ENCODE data around the gene ATRAID.

Gene ATRAID

GRCh38 chr2:27219091-27219490 lies 7.2 kb downstream of the ATRAID start:
- DNase-seq (ENCODE audit: low read depth in 2 of 2) = no peak

DNA sequence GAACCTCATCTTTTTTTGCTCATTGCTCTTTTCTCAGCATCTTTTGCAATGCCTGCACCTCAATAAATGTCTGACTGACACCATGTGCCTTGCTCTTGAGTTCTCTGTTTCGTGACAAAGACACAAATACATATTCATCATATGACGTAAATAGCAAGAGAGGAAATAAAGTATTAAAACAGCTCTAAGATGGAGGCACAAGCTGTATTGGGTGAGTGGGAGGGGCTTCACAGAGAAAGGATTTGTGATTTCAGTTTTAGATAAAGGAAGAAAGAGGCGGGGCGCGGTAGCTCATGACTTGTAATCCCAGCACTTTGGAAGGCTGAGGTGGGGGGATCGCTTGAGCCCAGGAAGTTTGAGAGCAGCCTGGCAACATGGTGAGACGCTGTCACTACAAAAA lies 8.2 kb downstream of the ATRAID start:
- no peak for DNase-seq (ENCODE audit: low read depth in 2 of 2)

DNA sequence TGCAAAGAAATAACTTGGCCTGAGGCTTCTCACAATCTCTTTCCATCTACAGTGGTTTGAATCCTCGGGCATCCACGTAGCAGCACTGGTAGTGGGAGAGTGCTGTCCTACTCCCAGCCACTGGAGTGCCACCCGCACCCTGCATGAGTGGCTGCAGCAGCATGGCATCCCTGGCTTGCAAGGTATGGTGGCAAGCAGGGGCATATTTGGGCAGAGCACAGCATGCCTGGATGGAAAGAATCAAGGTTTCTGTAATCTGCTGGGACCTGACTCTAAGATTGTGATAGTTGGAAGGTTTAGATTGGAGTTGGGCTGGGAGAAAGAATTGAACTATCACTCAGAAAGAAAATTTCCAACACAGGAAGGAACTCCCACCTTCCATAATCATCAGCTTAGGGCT lies 9.3 kb downstream of the ATRAID start:
- no peak for DNase-seq (ENCODE audit: low read depth in 2 of 2)

- DNase-seq (ENCODE audit: low read depth in 2 of 2) = no peak
These were observed 10.6 kb downstream of the ATRAID start for GRCh38 chr2:27222407-27222806.

DNA sequence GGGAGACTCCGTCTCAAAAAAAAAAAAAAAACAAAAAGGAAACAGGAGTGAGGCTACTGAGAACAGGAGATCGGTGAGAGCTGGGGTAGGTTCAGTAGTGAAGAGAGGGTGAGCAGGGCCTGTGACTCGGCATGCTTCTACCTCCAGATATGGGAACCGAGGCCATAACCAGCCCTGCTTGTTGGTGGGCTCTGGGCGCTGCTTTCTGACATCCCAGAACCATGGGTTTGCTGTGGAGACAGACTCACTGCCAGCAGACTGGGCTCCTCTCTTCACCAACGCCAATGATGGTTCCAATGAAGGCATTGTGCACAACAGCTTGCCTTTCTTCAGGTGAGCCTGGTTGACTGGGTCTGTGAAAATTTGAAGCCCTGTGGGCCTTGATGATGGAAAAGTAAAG lies 11.6 kb downstream of the ATRAID start:
- no peak for DNase-seq (ENCODE audit: low read depth in 2 of 2)

DNA sequence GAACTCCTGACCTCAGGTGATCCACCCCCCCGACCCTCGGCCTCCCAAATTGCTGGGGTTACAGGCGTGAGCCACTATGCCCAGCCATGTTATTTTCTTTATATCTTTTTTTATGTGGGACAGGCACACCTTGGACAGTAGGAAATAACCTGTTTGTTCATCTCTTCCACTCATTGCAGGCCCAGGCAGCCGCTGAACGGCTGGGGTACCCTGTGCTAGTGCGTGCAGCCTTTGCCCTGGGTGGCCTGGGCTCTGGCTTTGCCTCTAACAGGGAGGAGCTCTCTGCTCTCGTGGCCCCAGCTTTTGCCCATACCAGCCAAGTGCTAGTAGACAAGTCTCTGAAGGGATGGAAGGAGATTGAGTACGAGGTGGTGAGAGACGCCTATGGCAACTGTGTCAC lies 13.7 kb downstream of the ATRAID start:
- DNase-seq (ENCODE audit: low read depth in 2 of 2) = no peak

DNA sequence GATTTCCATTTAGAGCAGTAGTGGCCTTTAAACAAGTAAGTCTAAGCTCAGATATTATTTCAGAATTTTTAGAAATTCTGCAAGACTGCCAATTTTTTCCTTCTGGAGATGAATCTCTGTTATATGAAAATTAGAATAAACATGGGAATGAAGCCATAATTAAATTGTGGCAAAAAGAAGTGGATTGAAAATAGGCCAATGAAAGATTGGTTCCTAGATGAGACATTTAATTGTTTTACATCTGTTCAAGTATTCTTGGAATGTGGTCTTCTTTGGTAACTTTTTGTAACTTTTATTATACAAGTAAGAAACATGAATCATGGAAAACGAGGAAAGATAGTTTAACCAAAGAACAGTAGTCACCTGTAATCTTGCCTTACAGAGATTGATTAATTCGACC lies 15.7 kb downstream of the ATRAID start:
- no peak for DNase-seq (ENCODE audit: low read depth in 2 of 2)

DNA sequence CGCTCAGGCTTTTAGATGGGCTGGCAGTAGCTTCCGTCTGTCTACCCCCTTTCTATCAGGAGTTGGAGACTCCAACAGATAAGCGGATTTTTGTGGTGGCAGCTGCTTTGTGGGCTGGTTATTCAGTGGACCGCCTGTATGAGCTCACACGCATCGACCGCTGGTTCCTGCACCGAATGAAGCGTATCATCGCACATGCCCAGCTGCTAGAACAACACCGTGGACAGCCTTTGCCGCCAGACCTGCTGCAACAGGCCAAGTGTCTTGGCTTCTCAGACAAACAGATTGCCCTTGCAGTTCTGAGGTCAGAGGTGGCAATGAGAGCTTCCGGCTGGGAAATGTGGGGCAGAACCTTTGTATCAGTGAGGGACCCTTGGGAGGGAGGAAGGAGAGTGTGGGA lies 20.1 kb downstream of the ATRAID start:
- DNase-seq (ENCODE audit: low read depth in 2 of 2) = no peak

- DNase-seq (ENCODE audit: low read depth in 2 of 2) = no peak
These were observed 21.5 kb downstream of the ATRAID start for GRCh38 chr2:27233341-27233740.

GRCh38 chr2:27236136-27236535 lies 24.3 kb downstream of the ATRAID start:
- DNase-seq (ENCODE audit: low read depth in 2 of 2) = no peak

DNA sequence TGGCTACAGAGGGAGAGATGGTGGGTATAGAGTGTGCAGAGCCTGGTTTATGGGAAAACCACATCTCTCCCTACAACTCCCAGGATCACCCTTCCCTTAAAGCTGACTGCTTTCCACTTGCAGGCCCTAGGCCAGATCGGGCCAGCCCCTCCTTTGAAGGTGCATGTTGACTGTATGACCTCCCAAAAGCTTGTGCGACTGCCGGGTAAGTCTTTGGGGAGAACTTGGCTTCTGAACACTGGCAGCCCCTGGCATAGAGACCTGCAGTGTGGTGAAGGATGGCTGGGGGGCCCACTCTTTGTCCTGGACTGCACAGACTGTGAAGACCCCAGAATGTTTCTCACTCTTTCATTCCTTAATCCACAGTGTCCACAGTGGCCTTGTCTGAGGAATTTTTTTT lies 24.8 kb downstream of the ATRAID start:
- DNase-seq (ENCODE audit: low read depth in 2 of 2) = no peak

GRCh38 chr2:27237341-27237945 lies 25.6 kb downstream of the ATRAID start:
- DNase-seq (ENCODE audit: low read depth in 2 of 2) = no peak

GRCh38 chr2:27238976-27239375 lies 27.1 kb downstream of the ATRAID start:
- DNase-seq (ENCODE audit: low read depth in 2 of 2) = no peak

DNA sequence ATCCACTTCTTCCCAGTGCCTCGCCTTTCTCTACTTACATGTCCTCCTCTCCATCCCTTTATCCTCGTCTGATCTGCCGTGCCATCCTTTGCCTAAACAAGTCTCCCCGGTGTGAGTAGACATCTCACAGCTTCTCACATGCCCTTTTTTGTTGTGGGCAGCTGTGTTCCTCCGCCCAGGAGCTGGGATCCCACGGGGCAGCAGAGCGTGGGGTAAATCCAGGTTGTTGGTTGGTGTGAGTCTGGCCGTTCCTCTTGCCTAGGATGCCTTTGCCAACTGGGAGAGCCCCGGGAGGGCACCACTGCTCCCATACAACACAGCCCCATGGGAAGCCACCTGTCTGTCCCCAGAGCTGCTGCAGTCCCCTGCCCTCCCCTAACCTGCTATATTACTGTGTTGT lies 28.6 kb downstream of the ATRAID start:
- no peak for DNase-seq (ENCODE audit: low read depth in 2 of 2)

- no peak for DNase-seq (ENCODE audit: low read depth in 2 of 2)
These were observed 30.1 kb downstream of the ATRAID start for GRCh38 chr2:27241761-27242613.

DNA sequence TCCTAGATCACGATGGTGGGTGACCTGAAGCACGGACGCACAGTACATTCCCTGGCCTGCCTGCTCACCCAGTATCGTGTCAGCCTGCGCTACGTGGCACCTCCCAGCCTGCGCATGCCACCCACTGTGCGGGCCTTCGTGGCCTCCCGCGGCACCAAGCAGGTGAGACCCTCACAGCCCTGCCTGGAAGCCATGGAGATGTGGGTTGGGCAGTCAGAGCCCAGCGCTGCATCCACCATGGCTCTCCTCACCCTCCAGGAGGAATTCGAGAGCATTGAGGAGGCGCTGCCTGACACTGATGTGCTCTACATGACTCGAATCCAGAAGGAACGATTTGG lies 30.7 kb downstream of the ATRAID start:
- no peak for DNase-seq (ENCODE audit: low read depth in 2 of 2)

- no peak for DNase-seq (ENCODE audit: low read depth in 2 of 2)
These were observed 31.7 kb downstream of the ATRAID start for GRCh38 chr2:27243391-27244130.

DNA sequence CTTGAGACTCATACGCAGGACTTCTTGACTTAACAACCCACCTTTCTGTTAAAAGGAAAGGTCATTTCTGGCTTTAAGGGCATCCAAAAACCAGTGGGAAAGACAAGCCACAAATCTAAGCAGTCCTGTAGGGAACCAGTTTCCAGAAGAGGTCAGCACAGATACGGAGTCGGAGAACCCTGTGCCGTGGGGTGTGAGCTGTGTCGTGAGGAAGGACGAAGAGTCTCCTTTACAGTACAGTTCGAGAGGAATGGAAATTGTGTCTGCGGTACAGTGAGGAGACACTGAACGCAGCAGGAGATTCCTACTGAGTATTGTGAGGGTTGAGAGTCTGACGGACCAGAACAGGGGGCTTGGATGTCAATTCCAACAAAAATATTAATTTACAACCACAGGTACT lies 33.3 kb downstream of the ATRAID start:
- no peak for DNase-seq (ENCODE audit: low read depth in 2 of 2)

DNA sequence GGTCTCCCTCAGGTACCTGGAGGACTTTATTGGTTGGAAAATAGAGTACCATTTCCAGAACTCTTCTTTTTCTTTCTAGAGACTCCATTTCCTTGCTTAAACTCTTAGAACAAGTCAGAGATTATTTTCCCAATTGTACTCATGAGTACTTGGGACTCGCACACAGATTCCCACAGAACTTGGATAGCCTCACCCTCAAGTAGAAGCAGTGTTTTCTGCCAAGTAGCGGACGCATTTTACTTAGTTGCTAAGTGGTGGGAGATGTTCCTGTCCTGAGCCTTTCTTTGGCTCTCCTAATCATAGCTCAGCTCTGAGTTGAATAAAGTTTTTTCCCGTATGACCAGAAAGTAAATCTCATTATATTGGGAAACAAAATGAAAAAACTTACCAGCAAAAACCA lies 33.8 kb downstream of the ATRAID start:
- DNase-seq (ENCODE audit: low read depth in 2 of 2) = no peak

GRCh38 chr2:27247893-27248292 lies 36.1 kb downstream of the ATRAID start:
- DNase-seq (ENCODE audit: low read depth in 2 of 2) = no peak

DNA sequence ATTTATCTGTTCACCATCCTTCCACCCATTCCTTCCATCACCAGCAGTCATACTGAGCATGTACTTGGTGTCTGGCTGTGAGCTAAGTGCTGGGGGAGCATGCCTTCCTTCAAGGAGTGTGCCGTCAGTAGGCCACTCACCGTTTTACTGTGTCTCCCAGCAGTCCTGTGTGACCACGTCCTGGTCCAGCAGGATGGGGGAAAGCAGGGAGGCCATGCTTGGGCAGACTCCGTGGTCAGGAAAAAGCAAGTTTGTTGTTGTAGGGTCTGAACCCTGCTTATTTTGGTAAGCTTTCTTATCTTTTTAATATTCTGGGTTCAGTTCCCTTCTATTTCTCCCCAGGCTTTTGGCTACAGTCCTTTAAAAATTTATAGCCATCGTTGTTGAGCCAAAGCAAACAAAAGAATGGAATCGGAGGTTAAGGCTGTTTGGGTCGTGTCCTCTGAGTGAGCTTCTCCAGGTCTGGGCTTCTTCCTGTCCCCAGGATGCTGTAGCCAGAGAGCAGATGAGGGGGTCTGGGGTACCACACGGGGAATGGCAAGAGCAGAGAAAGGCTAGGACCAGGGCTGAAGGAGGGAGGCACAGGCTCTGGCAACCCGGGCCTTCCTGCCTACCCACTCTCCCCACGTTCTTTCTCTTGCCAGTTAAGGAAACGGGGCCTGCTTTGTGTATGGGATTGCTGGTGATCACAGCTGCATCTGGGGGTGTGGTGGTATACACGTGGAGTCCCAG lies 37.5 kb downstream of the ATRAID start:
- no peak for DNase-seq (ENCODE audit: low read depth in 2 of 2)
